Ishikawa (cell line): ENCODE results near the gene TAS2R40.

ENCODE experiments used
- CEBPB ChIP-seq: IDR thresholded peaks from 2 replicates; pipeline ENCODE4 v1.6.1; 2012
- CREB1 ChIP-seq: IDR thresholded peaks from 2 replicates; pipeline ENCODE4 v1.6.1; 2012; ENCODE audit warnings: low read depth
- EGR1 ChIP-seq: IDR thresholded peaks from 2 replicates; pipeline ENCODE4 v1.6.1; 2012
- EP300 ChIP-seq: IDR thresholded peaks from 2 replicates; pipeline ENCODE4 v1.6.1; 2012; ENCODE audit warnings: borderline replicate concordance
- FOXM1 ChIP-seq: IDR thresholded peaks from 2 replicates; pipeline ENCODE4 v1.6.1; 2012; ENCODE audit warnings: low read depth, borderline replicate concordance
- RAD21 ChIP-seq: IDR thresholded peaks from 2 replicates; pipeline ENCODE4 v1.6.1; 2012; ENCODE audit warnings: low read depth
- TEAD4 ChIP-seq: IDR thresholded peaks from 2 replicates; pipeline ENCODE4 v1.6.1; 2012
- YY1 ChIP-seq: IDR thresholded peaks from 2 replicates; pipeline ENCODE4 v1.6.1; 2012; ENCODE audit warnings: low read depth
- TF ChIP-seq, protein P1 (sequence below): IDR thresholded peaks from 2 replicates; pipeline ENCODE4 v1.6.1; 2012

- TF ChIP-seq RAD21 (no peak), CEBPB (no peak), EP300 (no peak), CREB1 (no peak), FOXM1 (no peak), TEAD4 (no peak), EGR1 (no peak), YY1 (no peak)
- TF ChIP-seq, protein P1, sequence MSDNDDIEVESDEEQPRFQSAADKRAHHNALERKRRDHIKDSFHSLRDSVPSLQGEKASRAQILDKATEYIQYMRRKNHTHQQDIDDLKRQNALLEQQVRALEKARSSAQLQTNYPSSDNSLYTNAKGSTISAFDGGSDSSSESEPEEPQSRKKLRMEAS = no peak
Measured at GRCh38 chr7:143223784-143224183, 1.9 kb downstream of the TAS2R40 start.
